ENCODE data around the gene XYLT2. TPM values are rescaled to one million over a fixed set of nuclear protein-coding genes. Genes with fewer than 3 reads are reported as not detected.

Gene XYLT2
- total and polyA plus RNA-seq, 2 of the 8 experiments (the other 6 are each of a cell fraction or from before 2014, with no cell fraction given) = 28.0 to 29.9 TPM

- Histone ChIP-seq H4K8ac (ENCODE audit: extremely low read depth, insufficient read depth, low read length) (no peak overlapping the region), H2BK15ac (ENCODE audit: low read length) (no peak overlapping the region), H3K4me3 (ENCODE audit: extremely low read depth in 1 of 4, insufficient read depth in 2 of 4, low read depth in 3 of 4, low read length in 4 of 4) (no peak overlapping the region), H2AFZ (ENCODE audit: low read length) (no peak overlapping the region), H2BK20ac (ENCODE audit: low read length) (no peak overlapping the region), H2AK5ac (ENCODE audit: low read depth, low read length) (no peak overlapping the region), H2BK5ac (ENCODE audit: low read depth, low read length) (no peak overlapping the region), H3K18ac (ENCODE audit: extremely low read depth, low read length) (no peak overlapping the region), H3K27ac (ENCODE audit: low read depth, low read length) (no peak overlapping the region), H2BK12ac (ENCODE audit: low read depth, low read length) (no peak overlapping the region), H3K4ac (replicated peaks; ENCODE audit: insufficient read length, low read depth, low read length) (no peak overlapping the region), H3K79me2 (ENCODE audit: control insufficient read depth in 1 of 2, insufficient read depth in 2 of 2, low read length in 2 of 2) (no peaks in the 10 kb centered on the region), H2BK120ac (replicated peaks; ENCODE audit: low read depth, low read length) (no peak overlapping the region), H3K79me1 (ENCODE audit: low read depth, low read length) (no peaks in the 10 kb centered on the region), H3K9ac (replicated peaks in 1 of 4; ENCODE audit: extremely low read depth in 1 of 4, low read depth in 3 of 4, low read length in 3 of 4) (no peak overlapping the region), H3K36me3 (ENCODE audit: control insufficient read depth in 2 of 4, insufficient read depth in 4 of 4, low read length in 3 of 4) (no peaks in the 10 kb centered on the region), H4K20me1 (replicated peaks in 1 of 2; ENCODE audit: control insufficient read depth in 1 of 2, insufficient read depth in 2 of 2, low read length in 2 of 2) (no peaks in the 10 kb centered on the region), H3K23ac (ENCODE audit: insufficient read length) (no peak overlapping the region), H3K23me2 (ENCODE audit: low read depth, low read length) (no peaks in the 10 kb centered on the region), H3K56ac (replicated peaks; ENCODE audit: insufficient read length, low read depth, low read length) (no peak overlapping the region), H3K14ac (ENCODE audit: insufficient read length) (no peak overlapping the region), H3K4me1 (replicated peaks in 1 of 4; ENCODE audit: control insufficient read depth in 3 of 4, insufficient read depth in 4 of 4, low read length in 3 of 4) (no peaks in the 10 kb centered on the region), H4K91ac (replicated peaks; ENCODE audit: insufficient read length, low read length) (no peak overlapping the region), H3K4me2 (ENCODE audit: insufficient read depth in 1 of 2, low read depth in 2 of 2, low read length in 2 of 2) (no peak overlapping the region), H3K27me3 (replicated peaks in 1 of 4; ENCODE audit: control insufficient read depth in 3 of 4, extremely low read depth in 1 of 4, insufficient read depth in 3 of 4, low read length in 3 of 4) (no peaks in the 10 kb centered on the region), H3K9me3 (ENCODE audit: insufficient read depth in 2 of 2, low read depth in 1 of 2, low read length in 1 of 2) (peaks cover 4% of the 10 kb centered on the region in 2 experiments; a peak in 2 of 4 replicates), H4K5ac (ENCODE audit: insufficient read length, low read depth, low read length) (no peak overlapping the region)
- DNase-seq (ENCODE audit: low read depth in 1 of 2, low spot score in 2 of 2) (no peak), FAIRE-seq (no peak)
- no peak for TF ChIP-seq BACH1 (IDR thresholded peaks at IDR 0.05; ENCODE audit: low read length)
- TF ChIP-seq HDAC2 (IDR thresholded peaks at IDR 0.05; ENCODE audit: borderline replicate concordance in 1 of 2, low read depth in 2 of 2, low read length in 2 of 2) = no peak
- no peak for TF ChIP-seq RBBP5 (IDR thresholded peaks at IDR 0.05; ENCODE audit: borderline replicate concordance, low read depth, low read length)
- TF ChIP-seq MAFK (IDR thresholded peaks at IDR 0.05; ENCODE audit: low read depth, low read length) = no peak
- TF ChIP-seq FOSL1 (IDR thresholded peaks at IDR 0.05; ENCODE audit: insufficient read depth, low read depth, low read length) = no peak
- TF ChIP-seq YY1 (IDR thresholded peaks at IDR 0.05; ENCODE audit: low read depth, low read length) = no peak
- no peak for TF ChIP-seq JUN (IDR thresholded peaks at IDR 0.05; ENCODE audit: low read depth, low read length)
- no peak for TF ChIP-seq ATF3 (IDR thresholded peaks at IDR 0.05; ENCODE audit: insufficient read depth, low read depth, low read length)
- no peak for TF ChIP-seq POLR2A (IDR thresholded peaks at IDR 0.05; ENCODE audit: control extremely low read depth in 1 of 2, low read depth in 2 of 2, low read length in 2 of 2)
- no peak for TF ChIP-seq CEBPB (IDR thresholded peaks at IDR 0.05; ENCODE audit: low read depth, low read length)
- TF ChIP-seq CBX5 (IDR thresholded peaks at IDR 0.05; ENCODE audit: low read depth, low read length) = no peak
- TF ChIP-seq TEAD4 (IDR thresholded peaks at IDR 0.05; ENCODE audit: low read depth, low read length) = no peak
- TF ChIP-seq HDAC6 (IDR thresholded peaks at IDR 0.05; ENCODE audit: low read depth, low read length) = no peak
- TF ChIP-seq SIRT6 (IDR thresholded peaks at IDR 0.05; ENCODE audit: low read length) = no peak
- TF ChIP-seq NANOG (IDR thresholded peaks at IDR 0.05; ENCODE audit: insufficient read depth, low read depth, low read length, poor library complexity, severe bottlenecking) = no peak
- 92% methylated on average over 2 of the region's 2 CpGs; no CpG with 5 or more reads in 1 of the 2 experiments for WGBS, 2 experiments (ENCODE audit: extremely low coverage in 1 of 2, insufficient coverage in 1 of 2, insufficient read length in 1 of 2, insufficient replicate concordance in 2 of 2, low coverage in 1 of 2, low lambda C conversion rate in 2 of 2, missing lambda C conversion rate in 1 of 2)
- POLR2A ChIA-PET (ENCODE audit: partially characterized antibody) = no interaction called here
- CTCF ChIA-PET (ENCODE audit: partially characterized antibody) = interaction anchor here (1.2 to 1.7 kb wide), 2 partner anchors 24 to 168 kb away, joined by 4 to 5 read pairs; no protein-coding TSS in a partner anchor
Observed at GRCh38 chr17:50337956-50338355, 8.0 kb upstream of the XYLT2 start.
